Lung (tissue), 12 donors: ENCODE data around the gene CD58. TPM values are rescaled to one million over a fixed set of nuclear protein-coding genes. Genes with fewer than 3 reads are reported as not detected.
A peak's percentile ranks its signal among the peaks of the same experiment; 100 is the strongest.

Experiments used
- ATAC-seq: fragments of 200-7000 bp; cut with Tn5 transposase; one replicate; pipeline ENCODE4 v1.9.1; 2020; ENCODE audit warnings: moderate number of reproducible peaks; ENCODE audit not compliant: insufficient read depth, low FRiP score
- DNase-seq, 3 donors: peaks; one replicate each; pipeline ENCODE4 v3.0.0-alpha.2; 2013 to 2017
- H3K27ac ChIP-seq, 2 donors: one replicate each; pipeline ENCODE4 v1.5.1; 2013; ENCODE audit warnings: mild to moderate bottlenecking in 2 of 2, moderate library complexity in 2 of 2, control low read depth in 1 of 2, inconsistent platforms in 1 of 2, low read depth in 1 of 2, low read length in 1 of 2
- H3K27me3 ChIP-seq, 3 donors: one replicate each; pipeline ENCODE4 v1.5.1; 2013; ENCODE audit warnings: low read length in 2 of 3; ENCODE audit not compliant: control insufficient read depth in 3 of 3, insufficient read depth in 3 of 3
- H3K36me3 ChIP-seq, 4 donors: one replicate each; pipeline ENCODE4 v1.5.1; 2013; ENCODE audit warnings: low read length in 4 of 4, mild to moderate bottlenecking in 1 of 4, moderate library complexity in 1 of 4; ENCODE audit not compliant: control insufficient read depth in 4 of 4, insufficient read depth in 4 of 4
- H3K4me1 ChIP-seq, 5 donors: one replicate each; pipeline ENCODE4 v1.5.1; 2013; ENCODE audit warnings: low read length in 5 of 5, mild to moderate bottlenecking in 2 of 5, moderate library complexity in 1 of 5; ENCODE audit not compliant: control insufficient read depth in 5 of 5, insufficient read depth in 5 of 5
- H3K4me3 ChIP-seq: one replicate; pipeline ENCODE4 v1.5.1; 2013; ENCODE audit warnings: mild to moderate bottlenecking, control low read depth, moderate library complexity
- H3K9ac ChIP-seq, 2 donors: one replicate each; pipeline ENCODE4 v1.5.1; 2013; ENCODE audit warnings: low read length in 2 of 2, control low read depth in 1 of 2; ENCODE audit not compliant: insufficient read depth in 1 of 2
- H3K9me3 ChIP-seq, 4 donors: one replicate each; pipeline ENCODE4 v1.5.1; 2013; ENCODE audit warnings: low read length in 3 of 4, mild to moderate bottlenecking in 1 of 4, moderate library complexity in 1 of 4; ENCODE audit not compliant: control insufficient read depth in 4 of 4, insufficient read depth in 3 of 4
- WGBS, 2 donors: extraction: QIAGEN DNeasy Blood & Tissue Kit; methylation state at CpG; one replicate each; pipeline ENCODE4 v1.1.7; 2013; 5-methylcytosine and 5-hydroxymethylcytosine counted together
- polyA plus RNA-seq, 2 donors: library from polyadenylated mRNA; stranded (reverse); fragments of 200-250 nt; gene quantifications; one replicate each; pipeline ENCODE4 v1.2.1, GENCODE V29; 2013
- total RNA-seq, 2 donors: library from RNA; depleted of rRNA in 1 of 2; stranded (reverse); fragments of >200 nt in 1 of 2; gene quantifications; one replicate each; pipeline ENCODE4 v1.2.1, GENCODE V29; 2014 to 2021
- TF ChIP-seq, protein P1 (sequence below): IDR thresholded peaks from 2 replicates; pipeline ENCODE4 v1.5.1; 2012; ENCODE audit warnings: mild to moderate bottlenecking; ENCODE audit errors: control extremely low read depth, extremely low read depth
- donor health status: control.
- donor health status: control.
- donor health status: Bipolar disorder and iron deficiency.
- donor health status: healthy.
- donor health status: DM: yes; HTN: yes; CAD: no.

CD58 gene
- total and polyA plus RNA-seq, 4 donors = 27.5 to 52.1 (median 28.7) TPM

- Histone ChIP-seq H3K4me3 (no peak overlapping the region), H3K9ac (no peak overlapping the region), H3K4me1 (peaks cover 0 to 7% (median 0%) of the 10 kb centered on the region in 5 donors), H3K27ac (peak overlapping the region in 1 of 2 donors; percentile 61), H3K9me3 (no peaks in the 10 kb centered on the region), H3K27me3 (no peaks in the 10 kb centered on the region), H3K36me3 (no peaks in the 10 kb centered on the region)
- ATAC-seq (no peak), DNase-seq (no peak)
- 63 to 66% methylated on average over 3 of the region's 3 CpGs for WGBS, 2 donors
- TF ChIP-seq, protein P1, sequence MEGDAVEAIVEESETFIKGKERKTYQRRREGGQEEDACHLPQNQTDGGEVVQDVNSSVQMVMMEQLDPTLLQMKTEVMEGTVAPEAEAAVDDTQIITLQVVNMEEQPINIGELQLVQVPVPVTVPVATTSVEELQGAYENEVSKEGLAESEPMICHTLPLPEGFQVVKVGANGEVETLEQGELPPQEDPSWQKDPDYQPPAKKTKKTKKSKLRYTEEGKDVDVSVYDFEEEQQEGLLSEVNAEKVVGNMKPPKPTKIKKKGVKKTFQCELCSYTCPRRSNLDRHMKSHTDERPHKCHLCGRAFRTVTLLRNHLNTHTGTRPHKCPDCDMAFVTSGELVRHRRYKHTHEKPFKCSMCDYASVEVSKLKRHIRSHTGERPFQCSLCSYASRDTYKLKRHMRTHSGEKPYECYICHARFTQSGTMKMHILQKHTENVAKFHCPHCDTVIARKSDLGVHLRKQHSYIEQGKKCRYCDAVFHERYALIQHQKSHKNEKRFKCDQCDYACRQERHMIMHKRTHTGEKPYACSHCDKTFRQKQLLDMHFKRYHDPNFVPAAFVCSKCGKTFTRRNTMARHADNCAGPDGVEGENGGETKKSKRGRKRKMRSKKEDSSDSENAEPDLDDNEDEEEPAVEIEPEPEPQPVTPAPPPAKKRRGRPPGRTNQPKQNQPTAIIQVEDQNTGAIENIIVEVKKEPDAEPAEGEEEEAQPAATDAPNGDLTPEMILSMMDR = no peak
Observed at GRCh38 chr1:116508984-116509980, 61.5 kb downstream of the CD58 start.

DNA sequence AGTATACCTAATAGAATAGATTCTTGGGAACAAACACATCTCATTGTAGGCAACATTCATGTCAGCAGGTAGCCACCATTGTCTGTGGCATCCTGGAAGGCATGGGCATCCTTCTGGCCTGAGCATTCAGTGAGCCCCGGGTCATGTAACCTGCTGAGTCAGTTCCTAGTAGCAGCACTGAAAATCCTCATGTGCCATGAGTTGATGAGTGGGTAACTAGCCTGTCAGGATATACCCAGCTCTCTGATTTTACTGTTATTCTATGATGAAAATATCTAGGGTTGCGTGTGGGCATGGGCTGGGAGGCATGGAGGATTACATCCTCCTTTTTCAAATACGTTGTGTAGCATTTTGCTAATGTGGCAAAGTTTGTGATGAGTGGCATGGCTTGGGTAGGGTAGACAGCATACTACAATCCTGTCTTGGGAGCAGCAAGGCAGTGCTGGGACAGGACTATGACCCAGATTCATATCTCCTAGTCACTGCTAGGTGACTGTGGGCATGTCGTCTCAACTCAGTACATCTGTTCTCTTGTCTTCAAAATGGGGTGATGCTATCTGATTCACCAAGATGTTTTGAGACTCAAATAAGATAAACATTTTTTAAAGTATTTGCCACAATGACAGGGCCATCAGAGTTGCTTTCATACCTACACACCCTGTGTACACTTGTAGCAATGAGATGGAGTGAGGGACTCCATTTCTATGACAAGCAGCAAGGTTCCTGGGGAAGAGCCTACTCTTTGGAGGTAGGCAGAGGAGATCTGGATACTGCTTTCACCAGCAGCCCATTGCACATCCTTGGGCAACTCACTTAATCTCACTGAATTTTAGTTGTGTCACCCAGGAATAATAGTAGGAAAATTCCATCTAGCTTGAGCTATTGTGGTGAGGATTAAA is 62.5 kb downstream of the CD58 start:
- WGBS, 2 donors = 63 to 78% methylated on average over 4 of the region's 4 CpGs
- Histone ChIP-seq H3K27me3 (no peaks in the 10 kb centered on the region), H3K4me1 (peaks cover 0 to 10% (median 0%) of the 10 kb centered on the region in 5 donors), H3K27ac (peak overlapping the region in 1 of 2 donors; percentile 54), H3K9me3 (no peaks in the 10 kb centered on the region), H3K36me3 (no peaks in the 10 kb centered on the region), H3K9ac (no peak overlapping the region), H3K4me3 (no peak overlapping the region)
- ATAC-seq (no peak), DNase-seq (no peak)
- TF ChIP-seq, protein P1 = no peak

DNA sequence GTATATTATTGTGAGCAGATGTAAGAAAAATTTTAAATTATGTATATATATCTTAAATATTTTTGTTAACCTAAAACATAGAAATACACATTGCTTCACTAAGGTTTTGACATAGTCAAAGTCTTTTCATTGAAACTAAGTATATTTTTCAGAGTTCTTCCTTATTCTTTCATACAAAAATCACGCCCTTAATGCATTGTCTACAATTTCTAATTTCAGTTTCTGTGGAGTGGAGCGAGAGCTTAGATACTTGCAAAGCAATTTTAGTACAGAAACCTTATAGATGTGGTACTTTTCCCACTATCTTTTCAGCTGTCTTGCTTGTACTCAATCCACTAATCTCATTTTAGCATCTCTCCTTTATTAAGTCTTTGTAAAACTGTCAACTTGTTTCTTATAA is 63.2 kb downstream of the CD58 start:
- DNase-seq = no peak
- H3K27ac ChIP-seq = no peak overlapping the region

More for the DNA sequence above, 63.2 kb downstream of the CD58 start:
- Histone ChIP-seq H3K27me3 (no peaks in the 10 kb centered on the region), H3K9ac (no peak overlapping the region), H3K36me3 (no peaks in the 10 kb centered on the region), H3K4me3 (no peak overlapping the region), H3K4me1 (peaks cover 0 to 10% (median 0%) of the 10 kb centered on the region in 5 donors), H3K9me3 (no peaks in the 10 kb centered on the region)
- no peak for ATAC-seq
- 83 to 84% methylated on average over 2 of the region's 2 CpGs for whole genome bisulfite sequencing, 2 donors
- TF ChIP-seq, protein P1 = no peak
